ENCODE measurements around the gene SLC25A13.
A peak's percentile ranks its signal among the peaks of the same experiment; 100 is the strongest.

SLC25A13 gene

GRCh38 chr7:96076350-96076707 is 245.6 kb downstream of the SLC25A13 start:
- Histone ChIP-seq H3K9me3 (replicated peaks; ENCODE audit: insufficient read depth, low read length) (no peaks in the 10 kb centered on the region), H3K36me3 (replicated peaks; ENCODE audit: insufficient read depth, low read length) (no peaks in the 10 kb centered on the region), H3K9me2 (replicated peaks; ENCODE audit: insufficient read depth, low read length) (no peaks in the 10 kb centered on the region), H3K4me1 (ENCODE audit: low read length) (no peaks in the 10 kb centered on the region), H4K20me1 (ENCODE audit: insufficient read depth, low read length) (no peaks in the 10 kb centered on the region), H3K27ac (ENCODE audit: low read length) (no peak overlapping the region), H3K27me3 (replicated peaks; ENCODE audit: insufficient read depth, low read length) (no peaks in the 10 kb centered on the region), H3F3A (ENCODE audit: insufficient read depth, low read length) (no peaks in the 10 kb centered on the region), H3K79me2 (ENCODE audit: low read length) (no peaks in the 10 kb centered on the region), H2AFZ (ENCODE audit: low read length) (peak overlapping the region; percentile 57), H3K4me3 (ENCODE audit: low read length) (peak overlapping the region; percentile 55; the same call in 1 of the 2 replicates), H3K9ac (ENCODE audit: low read length) (no peak overlapping the region), H3K4me2 (ENCODE audit: low read depth, low read length) (peak overlapping the region; percentile 71)
- no peak for TF ChIP-seq EZH2phosphoT487 (IDR thresholded peaks at IDR 0.05; ENCODE audit: low read length)
- DNase-seq = no peak

GRCh38 chr7:96075510-96076349 is 246.2 kb downstream of the SLC25A13 start:
- no peaks in the 10 kb centered on the region for H3K4me1 ChIP-seq (ENCODE audit: low read length)

GRCh38 chr7:96074871-96075270 is 247.0 kb downstream of the SLC25A13 start:
- Histone ChIP-seq H3K9me3 (replicated peaks; ENCODE audit: insufficient read depth, low read length) (no peaks in the 10 kb centered on the region), H4K20me1 (ENCODE audit: insufficient read depth, low read length) (no peaks in the 10 kb centered on the region), H3K4me2 (ENCODE audit: low read depth, low read length) (no peak overlapping the region), H3K4me1 (ENCODE audit: low read length) (no peaks in the 10 kb centered on the region), H3F3A (ENCODE audit: insufficient read depth, low read length) (no peaks in the 10 kb centered on the region), H3K4me3 (ENCODE audit: low read length) (no peak overlapping the region), H3K9ac (ENCODE audit: low read length) (no peak overlapping the region), H3K27ac (ENCODE audit: low read length) (no peak overlapping the region), H3K9me2 (replicated peaks; ENCODE audit: insufficient read depth, low read length) (no peaks in the 10 kb centered on the region), H2AFZ (ENCODE audit: low read length) (no peak overlapping the region), H3K27me3 (replicated peaks; ENCODE audit: insufficient read depth, low read length) (no peaks in the 10 kb centered on the region), H3K79me2 (ENCODE audit: low read length) (no peaks in the 10 kb centered on the region), H3K36me3 (replicated peaks; ENCODE audit: insufficient read depth, low read length) (no peaks in the 10 kb centered on the region)
- TF ChIP-seq CTCF (IDR thresholded peaks at IDR 0.05; ENCODE audit: low read length) = no peak
- no peak for TF ChIP-seq EZH2phosphoT487 (IDR thresholded peaks at IDR 0.05; ENCODE audit: low read length)
- no peak for TF ChIP-seq EZH2 (optimal IDR thresholded peaks at IDR 0.05; ENCODE audit: low read depth, low read length)
- DNase-seq = no peak

More at GRCh38 chr7:96075510-96076349, 246.2 kb downstream of the SLC25A13 start:
- Histone ChIP-seq H3K9me3 (replicated peaks; ENCODE audit: insufficient read depth, low read length) (no peaks in the 10 kb centered on the region), H3F3A (ENCODE audit: insufficient read depth, low read length) (no peaks in the 10 kb centered on the region), H3K27ac (ENCODE audit: low read length) (no peak overlapping the region), H2AFZ (ENCODE audit: low read length) (peak overlapping the region; percentile 57), H3K4me2 (ENCODE audit: low read depth, low read length) (peak overlapping the region; percentile 71), H3K27me3 (replicated peaks; ENCODE audit: insufficient read depth, low read length) (no peaks in the 10 kb centered on the region), H3K9ac (ENCODE audit: low read length) (no peak overlapping the region), H3K9me2 (replicated peaks; ENCODE audit: insufficient read depth, low read length) (no peaks in the 10 kb centered on the region), H3K4me3 (ENCODE audit: low read length) (peak overlapping the region; percentile 55), H3K79me2 (ENCODE audit: low read length) (no peaks in the 10 kb centered on the region), H4K20me1 (ENCODE audit: insufficient read depth, low read length) (no peaks in the 10 kb centered on the region), H3K36me3 (replicated peaks; ENCODE audit: insufficient read depth, low read length) (no peaks in the 10 kb centered on the region)
- peak; percentile 55 for DNase-seq
- TF ChIP-seq EZH2phosphoT487 (IDR thresholded peaks at IDR 0.05; ENCODE audit: low read length) (no peak), CTCF (IDR thresholded peaks at IDR 0.05; ENCODE audit: low read length) (peak; percentile 87), EZH2 (optimal IDR thresholded peaks at IDR 0.05; ENCODE audit: low read depth, low read length) (no peak)

Data from MM.1S (cell line).